ENCODE results near the gene S1PR3.

Gene S1PR3

DNA sequence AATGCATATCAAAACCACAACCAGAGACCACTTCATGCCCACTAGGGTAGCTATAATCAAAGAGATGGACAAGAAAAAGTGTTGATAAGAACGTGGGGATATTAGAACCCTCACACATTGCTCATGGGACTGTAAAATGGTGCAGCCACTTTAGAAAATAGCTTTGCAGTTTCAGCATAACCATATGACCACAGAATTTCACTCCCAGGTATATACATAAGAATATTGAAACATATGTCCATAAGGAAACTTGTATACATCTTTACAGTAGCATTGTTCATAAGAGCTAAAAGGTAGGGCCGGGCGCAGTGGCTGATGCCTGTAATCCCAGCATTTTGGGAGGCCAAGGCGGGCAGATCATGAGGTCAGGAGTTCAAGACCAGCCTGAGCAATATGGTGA is 56.4 kb downstream of the S1PR3 start:
- TF ChIP-seq, protein P1, sequence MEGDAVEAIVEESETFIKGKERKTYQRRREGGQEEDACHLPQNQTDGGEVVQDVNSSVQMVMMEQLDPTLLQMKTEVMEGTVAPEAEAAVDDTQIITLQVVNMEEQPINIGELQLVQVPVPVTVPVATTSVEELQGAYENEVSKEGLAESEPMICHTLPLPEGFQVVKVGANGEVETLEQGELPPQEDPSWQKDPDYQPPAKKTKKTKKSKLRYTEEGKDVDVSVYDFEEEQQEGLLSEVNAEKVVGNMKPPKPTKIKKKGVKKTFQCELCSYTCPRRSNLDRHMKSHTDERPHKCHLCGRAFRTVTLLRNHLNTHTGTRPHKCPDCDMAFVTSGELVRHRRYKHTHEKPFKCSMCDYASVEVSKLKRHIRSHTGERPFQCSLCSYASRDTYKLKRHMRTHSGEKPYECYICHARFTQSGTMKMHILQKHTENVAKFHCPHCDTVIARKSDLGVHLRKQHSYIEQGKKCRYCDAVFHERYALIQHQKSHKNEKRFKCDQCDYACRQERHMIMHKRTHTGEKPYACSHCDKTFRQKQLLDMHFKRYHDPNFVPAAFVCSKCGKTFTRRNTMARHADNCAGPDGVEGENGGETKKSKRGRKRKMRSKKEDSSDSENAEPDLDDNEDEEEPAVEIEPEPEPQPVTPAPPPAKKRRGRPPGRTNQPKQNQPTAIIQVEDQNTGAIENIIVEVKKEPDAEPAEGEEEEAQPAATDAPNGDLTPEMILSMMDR (IDR thresholded peaks at IDR 0.05; ENCODE audit: extremely low read depth, missing control alignments) = no peak
- no peak for DNase-seq (ENCODE audit: low spot score)

DNA sequence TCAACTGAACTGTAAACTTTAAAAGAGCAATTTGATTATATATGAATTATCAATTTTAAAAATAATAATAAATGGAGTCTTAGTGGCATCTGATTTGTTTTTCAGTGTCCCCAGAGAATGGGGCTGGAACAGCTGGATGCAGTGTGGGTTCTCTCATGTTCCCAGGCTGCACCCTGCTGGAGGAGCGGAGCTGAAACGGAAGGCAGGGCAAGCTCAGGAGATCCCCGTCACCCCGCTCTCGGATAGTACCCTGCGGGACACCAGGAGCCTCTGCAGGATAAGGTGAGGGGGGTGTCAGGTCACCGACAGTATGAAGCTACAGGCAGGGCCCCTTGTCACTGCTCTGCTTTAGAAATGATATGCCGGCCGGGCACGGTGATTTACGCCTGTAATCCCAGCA is 57.3 kb downstream of the S1PR3 start:
- DNase-seq (ENCODE audit: low spot score) = no peak

DNA sequence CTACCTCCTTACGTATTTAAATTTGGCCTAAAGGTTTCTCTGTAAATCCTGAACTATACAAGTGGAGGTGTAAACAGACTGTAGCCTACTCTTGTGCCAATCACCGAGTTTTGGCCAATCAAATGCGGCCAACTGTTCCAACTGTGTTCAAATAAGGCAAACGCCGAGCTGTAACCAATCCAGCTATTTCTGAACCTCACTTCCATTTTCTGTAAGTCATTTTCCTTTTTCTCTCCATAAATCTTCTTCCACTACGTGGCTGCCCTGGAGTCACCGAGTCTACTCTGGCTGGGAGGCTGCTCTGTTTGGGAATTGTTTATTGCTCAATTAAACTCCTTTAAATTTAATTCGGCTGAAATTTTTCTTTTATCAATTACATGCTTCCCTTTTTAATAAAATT is 58.4 kb downstream of the S1PR3 start:
- no peak for DNase-seq (ENCODE audit: low spot score)
- TF ChIP-seq, protein P1 (IDR thresholded peaks at IDR 0.05; ENCODE audit: extremely low read depth, missing control alignments) = no peak

More for the DNA sequence above, 57.3 kb downstream of the S1PR3 start:
- TF ChIP-seq, protein P1 (IDR thresholded peaks at IDR 0.05; ENCODE audit: extremely low read depth, missing control alignments) = no peak

DNA sequence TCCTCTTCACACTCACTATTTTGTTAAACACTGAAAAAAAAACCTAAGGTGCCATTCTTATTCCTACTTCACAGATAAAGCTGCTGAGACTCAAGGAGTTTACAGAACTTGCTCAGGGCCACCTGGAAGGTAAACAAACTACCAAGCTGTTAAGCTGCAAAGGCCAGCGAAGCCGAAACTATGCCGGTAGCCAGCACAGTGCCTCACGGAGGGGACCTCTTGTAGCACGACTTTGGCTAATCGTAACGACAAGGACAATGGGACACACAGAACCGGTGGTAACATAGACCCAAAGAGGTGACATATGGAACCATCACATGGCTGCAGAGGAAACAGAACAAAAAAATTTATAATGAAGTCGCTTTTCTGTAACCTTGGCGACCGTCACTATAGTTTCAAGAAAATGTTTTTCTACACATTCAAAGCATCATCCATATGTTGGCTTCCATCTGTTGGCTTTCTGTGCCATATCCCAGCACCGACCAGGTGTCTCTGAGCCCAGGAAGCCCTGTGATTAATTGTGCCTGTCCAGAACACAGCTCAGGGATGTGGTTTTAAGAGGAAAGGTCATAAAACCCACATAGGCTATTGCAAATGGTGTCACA is 60.3 kb downstream of the S1PR3 start:
- no peak for DNase-seq (ENCODE audit: low spot score)
- TF ChIP-seq, protein P1 (IDR thresholded peaks at IDR 0.05; ENCODE audit: extremely low read depth, missing control alignments) = no peak

DNA sequence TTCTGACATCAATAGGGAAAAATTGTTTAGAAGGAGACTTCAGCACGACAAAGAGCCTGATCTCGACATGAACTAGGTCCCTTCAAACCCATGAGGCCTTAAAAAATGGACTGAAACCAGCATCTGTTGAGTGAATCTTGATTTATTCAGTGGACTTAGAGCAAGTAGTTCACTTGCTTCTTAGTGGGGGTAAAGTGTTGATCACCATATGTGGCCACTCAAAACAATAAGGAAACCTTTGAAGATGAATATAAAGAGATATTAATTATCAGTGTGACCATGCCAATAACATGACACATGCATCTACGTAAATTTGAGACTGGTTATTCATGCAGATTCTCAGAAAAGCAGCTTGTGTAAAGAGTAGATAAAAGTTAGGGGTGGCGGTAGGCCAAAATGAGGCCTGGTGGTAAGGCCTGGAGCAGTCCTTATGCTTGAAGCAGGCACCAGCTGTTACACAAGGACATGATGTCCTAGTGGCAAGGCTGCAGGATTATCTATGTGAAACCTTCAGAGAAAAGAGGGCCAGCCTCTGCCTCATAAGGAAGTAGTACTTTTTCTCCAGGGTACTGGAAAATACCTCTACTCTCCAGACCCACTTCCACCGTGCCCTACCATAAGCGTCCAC is 61.3 kb downstream of the S1PR3 start:
- no peak for DNase-seq (ENCODE audit: low spot score)
- TF ChIP-seq, protein P1 (IDR thresholded peaks at IDR 0.05; ENCODE audit: extremely low read depth, missing control alignments) = no peak

DNA sequence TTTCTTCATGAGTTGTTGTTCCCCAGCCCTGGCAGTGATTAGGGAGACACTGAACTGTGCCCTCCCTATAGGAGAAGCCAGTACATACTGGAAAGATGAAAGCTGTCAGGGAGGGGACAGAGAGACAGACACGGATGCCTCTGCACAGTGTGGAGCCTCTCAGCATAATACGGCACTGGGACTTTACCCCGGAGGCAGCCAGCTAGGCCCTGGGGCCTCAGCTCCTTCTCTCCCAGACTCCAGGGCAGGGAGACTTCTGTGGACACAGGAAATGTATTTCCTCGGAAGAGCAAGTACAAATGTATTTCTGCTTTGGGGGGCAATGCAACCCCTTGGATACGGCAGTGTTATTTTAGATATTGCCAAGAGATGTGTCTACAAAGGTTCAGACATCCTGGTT is 62.0 kb downstream of the S1PR3 start:
- TF ChIP-seq, protein P1 (IDR thresholded peaks at IDR 0.05; ENCODE audit: extremely low read depth, missing control alignments) = no peak

More for the DNA sequence above, 62.0 kb downstream of the S1PR3 start:
- no peak for DNase-seq (ENCODE audit: low spot score)
